Measurements from ENCODE around the gene IL20.

Gene IL20

DNA sequence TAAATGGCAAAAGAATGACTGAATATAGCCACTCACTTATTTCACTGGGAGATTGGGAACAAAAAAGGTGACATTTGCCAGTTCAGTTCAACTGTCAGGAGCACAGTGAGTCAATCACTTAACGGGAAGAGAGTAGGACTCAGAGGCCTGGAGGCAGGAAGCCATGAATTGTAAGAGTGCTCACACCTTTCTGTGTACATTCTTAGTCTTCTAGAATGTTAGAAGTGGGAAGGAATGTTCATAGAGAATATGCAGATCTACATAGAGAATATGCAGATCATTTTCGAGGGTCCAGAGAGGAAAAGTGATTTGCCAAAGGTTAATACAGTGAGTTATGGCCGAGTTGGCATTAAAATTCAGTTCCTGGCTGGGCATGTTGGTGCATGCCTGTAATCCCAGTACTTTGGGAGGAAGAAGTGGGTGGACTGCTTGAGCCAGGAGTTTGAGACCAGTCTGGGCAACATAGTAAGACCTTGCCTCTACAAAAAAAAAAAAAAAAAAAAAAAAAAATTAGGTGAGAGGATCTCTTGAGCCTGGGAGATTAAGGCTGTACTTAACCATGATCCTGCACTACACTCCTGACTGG lies 8.3 kb downstream of the IL20 start:
- no peak for DNase-seq (ENCODE audit: low read depth in 2 of 2, low spot score in 1 of 2)

DNA sequence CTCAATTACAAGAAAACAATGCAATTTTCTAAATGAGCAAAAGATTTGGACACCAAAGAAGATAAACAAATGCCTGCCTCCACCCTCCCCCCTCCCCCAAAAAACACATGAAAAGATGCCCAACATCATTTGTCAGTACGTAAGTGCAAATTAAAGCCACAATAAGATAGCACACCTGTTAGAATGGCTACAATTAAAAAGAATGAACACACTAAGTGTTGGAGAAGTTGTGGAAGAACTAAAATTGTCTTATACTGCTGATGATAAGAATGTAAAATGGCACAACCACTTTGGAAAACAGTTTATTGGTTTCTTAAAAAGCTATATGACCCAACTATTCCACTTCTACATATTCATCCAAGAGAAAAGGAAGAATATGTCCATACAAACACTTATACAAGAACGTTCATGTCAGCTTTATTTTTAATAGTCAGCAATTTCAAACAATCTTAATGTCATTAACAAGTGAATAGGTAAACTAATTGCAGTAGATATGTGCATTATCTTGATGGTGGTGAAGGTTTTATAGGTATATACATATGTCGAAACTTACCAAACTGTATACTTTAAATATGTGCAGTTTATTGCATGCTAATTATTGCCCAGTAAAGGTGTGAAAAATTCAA lies 10.4 kb downstream of the IL20 start:
- DNase-seq (ENCODE audit: low read depth in 2 of 2, low spot score in 1 of 2): no peak

DNA sequence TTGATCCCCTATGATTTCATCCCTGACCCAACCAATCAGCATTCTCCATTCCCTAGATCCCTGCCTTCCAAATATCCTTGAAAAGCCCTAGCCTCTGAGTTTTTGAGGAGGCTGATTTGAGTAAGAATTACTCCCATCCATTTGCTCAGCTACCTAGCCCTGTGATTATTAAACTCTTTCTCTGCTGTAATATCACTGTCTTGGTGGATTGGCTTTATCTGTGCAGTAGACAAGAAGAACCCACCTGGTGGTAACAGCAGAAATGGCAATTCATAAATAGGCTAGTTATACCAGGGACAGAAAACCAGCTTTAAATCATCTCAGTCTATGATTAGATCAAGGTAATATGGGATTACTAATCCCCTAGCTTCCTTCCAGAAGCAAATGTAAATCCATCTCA lies 13.0 kb downstream of the IL20 start:
- no peak for DNase-seq (ENCODE audit: low read depth in 2 of 2, low spot score in 1 of 2)

DNA sequence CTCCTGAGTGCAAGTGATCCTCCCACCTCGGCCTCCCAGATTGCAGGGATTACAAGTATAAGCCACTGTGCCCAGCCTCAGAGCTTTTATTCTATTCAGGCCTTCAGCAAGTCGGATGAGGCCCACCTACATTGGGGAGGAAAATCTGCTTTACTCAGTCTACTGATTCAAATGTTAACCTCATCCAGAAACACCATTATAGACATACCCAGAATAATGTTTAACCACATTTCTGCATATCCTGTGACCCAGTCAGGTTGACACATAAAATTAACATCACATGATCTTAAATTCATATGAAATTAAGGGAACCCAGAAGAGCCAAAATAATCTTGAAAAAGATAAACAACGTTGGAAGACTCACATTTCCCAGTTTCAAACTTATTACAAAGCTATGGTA lies 14.9 kb downstream of the IL20 start:
- no peak for DNase-seq (ENCODE audit: low read depth in 2 of 2, low spot score in 1 of 2)

DNA sequence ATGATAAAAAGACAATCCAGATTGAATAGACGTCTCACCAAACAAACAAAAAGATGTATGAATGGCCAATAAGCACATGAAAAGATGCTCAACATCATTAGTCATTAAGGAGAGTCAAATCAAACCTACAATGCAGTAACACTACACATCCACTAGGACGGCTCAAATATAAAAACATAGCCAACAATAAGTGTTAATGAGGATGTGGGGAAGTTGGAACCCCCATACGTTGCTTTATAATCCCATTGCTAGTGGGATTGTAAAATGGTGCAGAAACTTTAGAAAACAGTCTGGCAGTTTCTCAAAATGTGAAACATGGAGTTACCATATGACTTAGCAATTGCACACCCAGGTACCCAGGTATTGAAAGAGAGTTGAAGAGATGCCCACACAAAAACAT lies 17.1 kb downstream of the IL20 start:
- no peak for DNase-seq (ENCODE audit: low read depth in 2 of 2, low spot score in 1 of 2)

DNA sequence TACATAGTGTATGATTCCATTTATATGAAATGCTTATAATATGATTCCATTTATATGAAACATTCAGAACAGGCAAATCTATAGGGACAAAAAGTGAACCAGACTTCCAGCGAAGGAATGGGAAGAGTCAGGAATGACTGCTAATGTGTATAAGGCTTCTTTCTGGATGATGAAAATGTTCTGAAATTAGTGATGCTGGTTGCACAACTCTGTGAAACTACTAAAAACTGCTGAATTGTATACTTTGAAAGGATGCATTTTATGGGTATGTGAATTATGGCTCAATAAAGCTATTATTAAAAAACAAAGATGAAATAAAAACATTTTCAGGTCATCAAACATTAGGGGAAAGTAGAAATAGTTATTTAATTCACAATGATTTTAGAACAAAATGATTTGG lies 17.7 kb downstream of the IL20 start:
- DNase-seq (ENCODE audit: low read depth in 2 of 2, low spot score in 1 of 2): no peak

DNA sequence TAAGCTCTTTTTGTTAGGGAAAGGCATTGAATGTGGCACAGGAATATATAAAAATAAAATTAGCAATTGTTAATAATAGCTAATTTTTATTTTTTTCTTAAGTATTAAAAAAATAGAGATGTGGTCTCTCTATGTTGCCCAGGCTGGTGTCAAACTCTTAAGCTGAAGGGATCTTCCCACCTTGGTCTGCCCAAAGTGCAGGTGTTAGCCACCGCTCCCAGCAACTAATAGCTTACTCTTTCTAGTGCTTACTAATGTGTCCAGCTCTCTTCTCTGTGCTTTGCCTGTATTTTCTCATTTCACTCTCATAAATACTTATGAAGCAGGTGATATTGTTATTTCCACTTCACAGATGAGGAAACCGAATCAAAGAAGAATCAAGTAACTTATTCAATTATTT lies 18.5 kb downstream of the IL20 start:
- no peak for DNase-seq (ENCODE audit: low read depth in 2 of 2, low spot score in 1 of 2)

DNA sequence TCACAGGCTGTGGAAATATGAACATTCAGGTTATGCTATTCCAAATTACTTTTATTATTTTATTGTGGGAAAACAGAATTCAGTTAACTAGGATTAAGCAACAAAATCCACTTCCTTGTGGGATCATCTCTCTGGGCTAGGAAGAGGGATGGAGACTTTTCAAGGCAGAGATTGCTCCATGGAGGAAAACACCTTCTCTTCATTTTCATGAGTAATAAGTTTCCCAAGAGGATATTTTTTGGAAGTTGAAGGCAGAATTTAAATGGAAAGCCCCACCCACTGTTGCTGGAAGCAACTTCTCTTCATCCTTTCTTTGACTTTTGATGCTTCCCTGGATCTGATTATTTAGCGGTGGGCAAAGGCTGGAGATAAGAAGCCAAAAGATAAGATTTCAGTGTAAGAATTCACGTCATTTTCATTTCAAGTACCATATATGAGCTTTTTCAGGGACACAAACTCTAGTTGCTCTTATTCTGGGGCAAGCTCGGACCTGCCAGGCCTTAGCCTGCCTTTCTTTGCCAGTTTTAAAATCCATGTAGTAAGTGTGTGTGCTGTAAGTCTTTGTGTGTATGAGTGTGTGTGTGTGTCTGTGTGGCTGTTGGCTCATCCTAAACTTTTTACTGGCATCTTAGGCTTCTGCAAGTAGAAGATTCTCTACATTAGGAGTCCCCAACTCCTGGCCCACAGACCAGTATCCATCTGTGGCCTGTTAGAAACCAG lies 20.1 kb downstream of the IL20 start:
- no peak for DNase-seq (ENCODE audit: low read depth in 2 of 2, low spot score in 1 of 2)

DNA sequence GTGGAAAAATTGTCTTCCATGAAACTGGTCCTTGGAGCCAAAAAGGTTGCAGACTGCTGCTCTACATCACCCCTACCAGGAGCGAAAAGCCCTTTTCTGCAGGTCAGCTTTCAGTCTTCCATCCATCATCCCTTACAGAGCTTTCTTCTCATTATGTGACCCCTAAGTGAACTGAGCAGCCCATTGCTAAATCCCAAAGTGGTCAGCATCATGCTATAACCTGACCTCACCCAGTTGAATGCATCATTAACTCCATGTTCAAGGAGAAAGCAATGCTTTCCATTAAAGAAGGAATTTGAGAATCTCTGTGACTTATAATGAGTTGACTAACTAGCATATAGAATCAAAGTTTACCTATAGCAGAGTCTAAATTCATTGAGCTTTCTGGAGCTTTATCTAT lies 21.4 kb downstream of the IL20 start:
- no peak for DNase-seq (ENCODE audit: low read depth in 2 of 2, low spot score in 1 of 2)

DNA sequence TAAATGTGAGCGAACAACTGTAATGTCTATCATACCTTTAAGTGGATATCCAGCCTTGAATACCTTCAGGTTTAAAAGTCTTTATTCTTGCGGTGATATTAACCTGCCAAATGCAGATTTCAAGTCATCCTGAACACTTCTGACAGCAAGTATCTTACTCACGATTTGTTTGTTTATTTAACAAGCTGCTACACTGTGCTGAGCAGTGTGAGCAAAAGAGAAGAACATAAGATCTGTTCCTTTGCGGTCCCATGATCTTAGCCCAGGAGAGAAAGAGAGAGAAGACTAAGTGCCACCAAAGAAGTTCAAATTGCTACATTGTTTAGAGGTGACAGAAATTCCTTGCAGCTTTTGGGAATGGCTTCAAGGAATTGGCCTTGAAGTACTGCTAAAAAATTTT lies 22.3 kb downstream of the IL20 start:
- no peak for DNase-seq (ENCODE audit: low read depth in 2 of 2, low spot score in 1 of 2)

DNA sequence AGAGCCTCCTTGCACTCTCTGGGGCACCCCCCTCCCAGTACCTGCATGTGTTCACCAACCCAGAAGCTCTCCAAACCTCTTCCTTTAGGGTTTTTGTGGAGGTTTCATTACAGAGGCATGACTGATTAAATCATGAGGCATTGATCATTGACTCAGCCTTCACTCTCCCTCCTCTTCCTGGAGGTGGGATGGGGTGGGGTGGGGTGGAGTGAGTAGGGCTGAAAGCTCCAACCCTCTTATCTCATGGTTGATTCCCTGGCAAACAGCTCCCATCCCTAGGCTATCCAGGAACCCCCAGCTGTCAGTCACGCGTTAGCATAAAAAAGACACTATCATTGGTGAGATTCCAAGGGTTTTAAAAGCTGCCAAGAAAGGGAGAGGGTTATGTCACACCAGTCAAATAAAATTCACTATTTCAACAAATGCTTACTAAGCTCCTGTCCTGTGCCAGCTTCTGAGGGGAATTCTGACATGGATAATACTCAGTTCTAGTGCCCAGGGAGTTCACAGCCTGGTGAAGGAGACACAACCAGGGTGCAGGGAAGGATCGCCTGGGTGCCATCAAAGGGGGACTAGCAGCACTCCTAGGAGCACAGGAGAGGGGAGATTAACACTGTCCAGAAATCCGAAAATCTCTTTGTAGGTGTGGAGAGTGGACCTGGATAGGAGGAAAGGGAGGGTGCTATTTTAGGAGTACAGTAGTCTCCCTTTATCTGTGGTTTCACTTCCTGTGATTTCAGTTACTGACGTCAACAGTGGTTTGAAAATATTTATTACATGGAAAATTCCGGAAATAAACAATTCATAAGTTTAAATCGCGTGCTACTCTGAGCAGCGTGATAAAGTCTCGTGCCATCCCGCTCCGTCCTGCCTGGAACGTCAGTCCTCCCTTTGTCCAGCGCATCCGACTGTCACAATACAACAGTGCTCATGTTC lies 25.0 kb downstream of the IL20 start:
- DNase-seq (ENCODE audit: low read depth in 2 of 2, low spot score in 1 of 2): no peak

DNA sequence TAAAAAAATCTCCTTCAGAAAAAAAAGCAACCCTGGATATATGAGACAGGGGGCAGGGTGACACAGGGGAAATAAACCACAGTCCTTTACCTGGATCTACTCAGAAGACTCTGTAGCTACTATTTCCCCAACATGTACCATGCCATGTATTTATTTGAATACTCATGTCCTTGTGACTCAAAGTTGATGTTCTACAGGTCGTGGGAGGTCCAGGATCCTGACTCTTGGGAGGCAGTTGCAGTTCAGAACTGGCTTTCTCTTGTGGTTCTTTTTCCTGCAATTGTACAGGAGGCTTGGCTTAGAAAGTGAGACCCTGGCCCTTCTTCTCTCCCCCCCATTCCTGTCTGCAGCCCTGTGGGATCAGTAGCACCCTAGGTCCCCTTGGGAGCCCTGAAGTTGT lies 26.0 kb downstream of the IL20 start:
- DNase-seq (ENCODE audit: low read depth in 2 of 2, low spot score in 1 of 2): no peak

DNA sequence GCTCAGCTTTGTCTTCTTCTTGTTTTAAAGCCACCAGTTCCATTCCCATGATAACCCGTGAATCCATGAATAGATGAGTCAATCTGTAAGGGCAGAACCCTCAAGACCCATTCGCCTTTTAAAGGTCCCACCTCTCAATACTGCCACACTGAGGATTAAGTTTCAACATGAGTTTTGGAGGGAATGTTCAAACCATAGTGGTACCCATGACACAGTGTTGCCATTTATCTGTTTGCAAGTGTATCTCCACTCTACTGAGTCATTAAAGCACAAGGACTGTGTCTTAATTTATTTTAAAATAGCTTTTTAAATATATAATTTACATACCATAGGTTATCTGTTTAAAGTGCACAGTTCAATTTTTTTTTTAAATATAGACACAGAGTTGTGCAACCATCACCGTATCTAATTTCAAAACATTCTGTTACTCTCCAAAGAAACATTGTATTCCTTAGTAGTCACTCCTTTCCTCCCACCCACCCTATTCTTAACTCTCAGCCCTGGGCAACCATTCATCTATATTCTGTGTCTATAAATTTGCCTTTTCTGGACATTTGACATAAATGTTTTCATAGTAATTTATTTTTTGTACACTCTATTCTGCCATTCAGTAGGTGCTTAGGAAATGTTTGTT lies 27.0 kb downstream of the IL20 start:
- DNase-seq (ENCODE audit: low read depth in 2 of 2, low spot score in 1 of 2): no peak

DNA sequence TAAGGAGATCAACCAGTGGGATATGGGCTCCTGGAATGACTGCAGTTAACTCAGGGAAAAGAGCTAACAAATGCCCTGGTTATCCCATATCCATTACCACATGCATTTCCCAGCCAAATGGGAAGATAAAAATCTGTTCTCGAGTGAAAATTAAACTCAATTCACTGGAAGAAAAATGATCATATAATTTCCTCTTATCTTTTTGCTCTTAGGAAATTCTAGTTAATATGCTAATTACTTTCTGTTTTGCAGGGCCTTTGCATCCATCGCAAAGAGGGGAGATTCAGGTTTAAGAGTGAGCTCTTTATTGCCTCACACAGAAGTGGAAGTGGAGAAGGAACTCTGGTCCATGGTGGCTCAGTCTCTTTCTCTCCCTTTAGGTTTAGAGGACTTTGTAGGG lies 28.0 kb downstream of the IL20 start:
- DNase-seq (ENCODE audit: low read depth in 2 of 2, low spot score in 1 of 2): no peak

DNA sequence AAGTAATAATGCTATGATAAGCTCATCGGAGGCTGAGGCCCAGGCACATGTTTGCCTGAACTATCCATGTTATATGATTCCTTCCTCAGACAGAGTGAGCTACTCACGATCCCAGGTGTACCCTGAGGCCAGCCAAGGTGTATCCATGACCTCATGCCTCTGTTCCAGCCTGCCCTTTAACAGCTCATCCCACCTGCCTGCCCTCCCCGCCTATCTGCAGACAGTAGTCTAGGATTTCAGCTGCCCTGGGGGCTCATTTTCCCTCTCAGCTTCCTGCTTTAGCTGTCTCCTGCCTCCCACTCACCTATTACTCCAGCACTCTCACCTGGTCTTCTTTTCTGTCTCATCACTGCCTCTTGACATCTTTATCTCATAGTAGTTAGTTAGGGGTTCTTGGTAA lies 29.9 kb downstream of the IL20 start:
- no peak for DNase-seq (ENCODE audit: low read depth in 2 of 2, low spot score in 1 of 2)

DNA sequence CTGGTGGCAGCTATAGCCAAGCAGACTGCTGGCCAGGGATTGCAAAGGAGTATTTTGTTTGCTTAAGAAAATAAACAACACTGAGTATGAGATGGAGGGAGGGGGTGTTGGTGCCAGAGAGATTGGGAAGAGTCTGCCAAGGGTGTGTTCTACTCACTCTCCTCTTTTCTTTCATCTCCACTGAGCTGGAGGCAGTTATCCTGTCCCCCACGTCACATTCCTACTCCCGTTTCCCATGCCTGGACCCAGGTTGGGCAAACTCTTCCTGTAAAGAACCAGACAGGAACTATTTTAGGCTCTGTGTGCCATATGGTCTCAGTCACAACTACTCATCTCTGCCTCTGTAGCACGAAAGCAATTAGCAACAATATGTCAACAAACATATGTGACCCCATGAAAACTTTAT lies 30.4 kb downstream of the IL20 start:
- no peak for DNase-seq (ENCODE audit: low read depth in 2 of 2, low spot score in 1 of 2)

DNA sequence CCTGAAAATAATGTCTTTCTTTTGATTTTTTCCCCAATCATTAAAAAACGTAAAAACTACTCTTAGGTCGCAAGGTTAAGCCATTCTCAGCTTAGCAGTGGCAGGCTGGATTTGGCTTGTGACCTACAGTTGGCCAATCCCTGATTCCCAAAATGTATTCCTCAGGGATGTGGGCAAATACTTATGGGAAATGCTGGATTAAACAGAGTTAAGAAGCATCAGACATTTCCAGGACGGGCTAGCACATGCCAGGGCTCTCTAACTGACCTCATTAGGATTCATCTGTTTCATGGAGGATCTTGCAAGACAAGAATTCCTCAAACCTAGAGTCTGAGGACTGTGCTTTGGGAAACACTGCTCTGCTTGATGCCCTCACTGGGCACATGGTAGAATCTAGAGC lies 30.8 kb downstream of the IL20 start:
- no peak for DNase-seq (ENCODE audit: low read depth in 2 of 2, low spot score in 1 of 2)

DNA sequence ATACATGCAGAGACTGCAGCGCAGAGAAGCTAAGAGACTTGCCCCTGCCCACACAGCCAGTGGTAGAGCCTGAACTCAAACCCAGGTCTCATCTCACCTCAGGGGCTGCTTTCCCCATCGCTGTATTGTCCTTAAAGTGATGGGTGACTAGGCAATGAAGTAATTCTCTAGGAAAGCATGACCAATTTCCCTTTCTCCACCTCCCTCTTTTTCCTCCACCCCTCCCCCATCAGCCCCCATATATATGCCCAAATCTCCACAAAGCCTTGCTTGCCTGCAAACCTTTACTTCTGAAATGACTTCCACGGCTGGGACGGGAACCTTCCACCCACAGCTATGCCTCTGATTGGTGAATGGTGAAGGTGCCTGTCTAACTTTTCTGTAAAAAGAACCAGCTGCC lies 31.8 kb downstream of the IL20 start, which contains the start of gene IL24:
TSS of gene IL24 (plus strand) at position 269 of the 400 bp plus-strand sequence. CDS start 390 bp downstream, outside the sequence.
- no peak for DNase-seq (ENCODE audit: low read depth in 2 of 2, low spot score in 1 of 2)

DNA sequence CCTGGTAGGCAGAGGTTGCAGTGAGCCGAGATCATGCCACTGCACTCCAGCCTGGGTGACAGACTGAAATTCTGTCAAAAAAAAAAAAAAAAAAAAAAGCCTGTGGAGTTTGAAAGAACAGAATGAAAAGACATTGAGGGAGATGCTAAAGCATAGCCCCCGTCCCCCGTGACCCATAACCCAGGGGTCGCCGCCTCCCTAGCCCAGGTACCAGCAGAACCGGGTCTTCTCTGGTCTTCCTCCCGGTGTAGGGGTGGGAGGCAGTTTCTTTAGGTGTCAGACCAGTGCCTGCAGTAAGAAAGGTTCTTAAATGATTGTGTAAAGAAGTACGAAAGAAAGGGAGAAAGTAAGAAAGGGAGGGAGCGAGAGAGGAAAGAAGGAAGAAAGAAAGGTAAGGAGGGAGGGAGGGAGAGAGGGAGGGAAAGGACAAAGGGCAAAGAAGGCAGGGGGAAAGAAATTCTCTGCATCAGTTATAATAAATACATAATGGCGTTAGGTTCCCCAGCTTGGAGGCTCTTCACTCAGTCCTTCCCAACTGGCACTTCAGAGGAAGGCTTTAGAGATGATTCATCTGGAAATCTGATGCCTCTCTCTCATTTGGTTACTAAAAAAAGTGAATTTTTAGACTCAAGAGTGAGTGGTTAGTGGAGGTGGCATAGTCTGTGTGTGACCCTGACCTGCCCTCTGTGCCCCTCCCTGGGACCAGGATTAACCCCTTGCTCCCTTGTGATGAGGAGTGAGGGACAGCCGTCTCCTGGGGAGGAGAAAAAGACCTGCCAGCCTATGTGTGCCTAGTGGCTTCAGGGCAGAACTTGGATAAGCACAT lies 32.9 kb downstream of the IL20 start:
- DNase-seq (ENCODE audit: low read depth in 2 of 2, low spot score in 1 of 2): no peak

DNA sequence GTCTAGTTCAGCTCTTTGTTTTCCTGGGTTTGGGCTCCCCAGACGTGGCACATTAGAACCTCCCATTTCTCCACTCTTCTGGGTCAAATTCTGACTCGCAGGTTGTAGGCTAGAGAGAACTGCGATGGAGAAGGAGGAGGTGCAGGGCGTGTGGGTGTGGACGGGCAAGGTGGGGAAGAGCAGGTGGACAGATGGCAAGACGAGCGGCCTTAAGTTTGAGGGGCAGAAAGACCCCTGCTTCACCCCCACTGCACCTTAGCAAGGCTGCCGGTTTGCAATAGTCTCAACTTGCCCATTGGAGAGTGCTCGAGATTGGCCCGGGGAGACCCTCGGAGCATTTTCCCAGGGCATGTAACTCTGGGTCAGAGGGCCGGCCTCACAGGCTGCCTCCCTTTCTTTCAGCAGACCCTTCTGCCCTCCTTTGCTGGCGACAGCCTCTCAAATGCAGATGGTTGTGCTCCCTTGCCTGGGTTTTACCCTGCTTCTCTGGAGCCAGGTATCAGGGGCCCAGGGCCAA lies 33.5 kb downstream of the IL20 start:
- no peak for DNase-seq (ENCODE audit: low read depth in 2 of 2, low spot score in 1 of 2)
